HepG2 (cell line): ENCODE measurements around the gene SYNGR4. TPM values are rescaled to one million over a fixed set of nuclear protein-coding genes. Genes with fewer than 3 reads are reported as not detected.

ENCODE experiments used
- ATAC-seq: fragments of 200-7000 bp; cut with Tn5 transposase; 3 replicates; pipeline ENCODE4 v1.9.1; 2020; ENCODE audit warnings: mild to moderate bottlenecking, moderate library complexity
- BruUV-seq: library from RNA; stranded (reverse); fragments of 400-500 nt; replicated peaks from 2 replicates; lab custom pipeline; 2021; lab: Mats Ljungman, UMichigan
- CTCF ChIA-PET: fragments of 300-600 bp; formaldehyde crosslinking; extraction: SDS; loops from one replicate; lab custom pipeline; 2021; ENCODE audit warnings: low total read pairs, inconsistent platforms, low intra/inter-chr PET ratio; lab: Yijun Ruan, JAX
- POLR2A ChIA-PET: fragments of 350-600 bp; sonication (Branson Sonifier 250); formaldehyde crosslinking; loops from one replicate; lab custom pipeline; 2020; ENCODE audit warnings: antibody characterized with exemption, inconsistent platforms; lab: Yijun Ruan, JAX
- DNase-seq: peaks from one replicate; pipeline ENCODE4 v3.0.0-alpha.2; 2015; ENCODE audit warnings: low spot score
- FAIRE-seq: peaks from 3 replicates; lab custom pipeline; 2011; peaks lifted over from hg19 to GRCh38; lab: Jason Lieb, UNC
- H2AFZ ChIP-seq: one replicate; pipeline ENCODE4 v1.6.1; 2011; ENCODE audit warnings: low read length, inconsistent platforms
- H3K27ac ChIP-seq: fragments of 300-600 bp; 3 replicates; pipeline ENCODE4 v1.8.0; 2011; ENCODE audit warnings: mixed run types, mild to moderate bottlenecking, mixed read lengths, low read length, inconsistent platforms; ENCODE audit not compliant: insufficient read depth; ENCODE audit errors: extremely low read length
- H3K27me3 ChIP-seq, 2 experiments: fragments of 200-600 bp in 1 of 2; 2 replicates in 1 of 2; 3 replicates in 1 of 2; pipeline versions ENCODE4 v1.6.0 to v1.8.0; 2011; ENCODE audit warnings: low read length in 2 of 2, mild to moderate bottlenecking in 2 of 2, moderate library complexity in 2 of 2, inconsistent platforms in 1 of 2; ENCODE audit not compliant: insufficient read depth in 2 of 2, control insufficient read depth in 1 of 2
- H3K36me3 ChIP-seq, 2 experiments: fragments of 200-600 bp in 1 of 2; replicated peaks in 1 of 2; 2 replicates in 1 of 2; 3 replicates in 1 of 2; pipeline versions ENCODE4 v1.5.1 to v1.8.0; 2011; ENCODE audit warnings: low read length in 2 of 2, inconsistent platforms in 1 of 2; ENCODE audit not compliant: insufficient read depth in 2 of 2, control insufficient read depth in 1 of 2
- H3K4me1 ChIP-seq: 2 replicates; pipeline ENCODE4 v1.5.1; 2012; ENCODE audit warnings: low read length, inconsistent platforms; ENCODE audit not compliant: insufficient read depth
- H3K4me2 ChIP-seq: 2 replicates; pipeline ENCODE4 v1.6.0; 2011; ENCODE audit warnings: low read depth, low read length, inconsistent platforms
- H3K4me3 ChIP-seq, 3 experiments: fragments of 200-600 bp in 1 of 3; sonication (generic), shearing (Covaris generic) in 1 of 3; replicated peaks in 1 of 3; 2 replicates each; pipeline ENCODE4 v1.5.1; 2011 to 2016; ENCODE audit warnings: low read length in 3 of 3, inconsistent platforms in 2 of 3, low read depth in 2 of 3, mild to moderate bottlenecking in 2 of 3, control low read depth in 1 of 3, mixed read lengths in 1 of 3; ENCODE audit not compliant: insufficient read depth in 1 of 3
- H3K79me2 ChIP-seq: one replicate; pipeline ENCODE4 v1.6.1; 2011; ENCODE audit warnings: low read length, inconsistent platforms; ENCODE audit not compliant: insufficient read depth
- H3K9ac ChIP-seq: 2 replicates; pipeline ENCODE4 v1.6.0; 2011; ENCODE audit warnings: mild to moderate bottlenecking, low read depth, low read length, inconsistent platforms; ENCODE audit not compliant: insufficient read depth
- H3K9me3 ChIP-seq: 2 replicates; pipeline ENCODE4 v1.5.1; 2012; ENCODE audit warnings: mild to moderate bottlenecking, low read length
- H4K20me1 ChIP-seq: 2 replicates; pipeline ENCODE4 v1.6.0; 2011; ENCODE audit warnings: inconsistent platforms, mild to moderate bottlenecking, low read length, moderate library complexity; ENCODE audit not compliant: insufficient read depth
- CBX5 ChIP-seq: sonication (generic); formaldehyde crosslinking; IDR thresholded peaks from 2 replicates; pipeline ENCODE4 v1.4.0; 2020; ENCODE audit warnings: missing genetic modification reagents, borderline replicate concordance
- HHEX ChIP-seq: IDR thresholded peaks from 2 replicates; pipeline ENCODE4 v1.6.1; 2016; ENCODE audit warnings: control low read depth
- IRF2 ChIP-seq: IDR thresholded peaks from 2 replicates; pipeline ENCODE4 v1.6.1; 2018; ENCODE audit warnings: missing genetic modification reagents, missing compliant biosample characterization
- IRF9 ChIP-seq: sonication (generic); formaldehyde crosslinking; IDR thresholded peaks from 2 replicates; pipeline ENCODE4 v1.8.0; 2022; ENCODE audit warnings: missing genetic modification reagents, mild to moderate bottlenecking, borderline replicate concordance
- MIER3 ChIP-seq: IDR thresholded peaks from 2 replicates; pipeline ENCODE4 v1.6.1; 2016; ENCODE audit warnings: missing compliant biosample characterization, borderline replicate concordance
- NFE2L1 ChIP-seq: sonication (generic); formaldehyde crosslinking; IDR thresholded peaks from 2 replicates; pipeline ENCODE4 v1.4.0; 2020; ENCODE audit warnings: missing genetic modification reagents, mild to moderate bottlenecking, borderline replicate concordance
- SKI ChIP-seq: fragments of 450-650 bp; IDR thresholded peaks from one replicate; pipeline ENCODE4 v1.6.1; 2018; ENCODE audit warnings: mild to moderate bottlenecking; ENCODE audit not compliant: partially characterized antibody
- SPEN ChIP-seq: sonication (generic); formaldehyde crosslinking; IDR thresholded peaks from 2 replicates; pipeline ENCODE4 v1.5.1; 2020; ENCODE audit warnings: low read depth, mild to moderate bottlenecking, missing genetic modification reagents
- ZBTB46 ChIP-seq: sonication (generic); formaldehyde crosslinking; IDR thresholded peaks from 2 replicates; pipeline ENCODE4 v1.4.0; 2020; ENCODE audit warnings: mild to moderate bottlenecking, missing genetic modification reagents, borderline replicate concordance
- ZFP36L2 ChIP-seq: sonication (generic); formaldehyde crosslinking; IDR thresholded peaks from 2 replicates; pipeline ENCODE4 v1.4.0; 2020; ENCODE audit warnings: missing genetic modification reagents
- ZKSCAN8 ChIP-seq: IDR thresholded peaks from 2 replicates; pipeline ENCODE4 v1.6.1; 2016; ENCODE audit warnings: borderline replicate concordance, missing genetic modification reagents, missing compliant biosample characterization
- ZNF281 ChIP-seq: sonication (generic); formaldehyde crosslinking; IDR thresholded peaks from 2 replicates; pipeline ENCODE4 v1.4.0; 2020; ENCODE audit warnings: missing genetic modification reagents, borderline replicate concordance
- ZNF557 ChIP-seq: sonication (generic); formaldehyde crosslinking; IDR thresholded peaks from 2 replicates; pipeline ENCODE4 v1.4.0; 2020; ENCODE audit warnings: missing genetic modification reagents
- WGBS: methylation state at CpG from one replicate; pipeline ENCODE4 v1.1.6; 2017; ENCODE audit warnings: low lambda C conversion rate; 5-methylcytosine and 5-hydroxymethylcytosine counted together
- in situ Hi-C: cut with HindIII; loops from 2 replicates; pipeline ENCODE4 v1.10.0; 2017; ENCODE audit warnings: low pct_unique_long_range_greater_than_20kb; ENCODE audit not compliant: extremely low pct_ligation_motif_present
- intact Hi-C: fragments of 100-400 bp; cut with micrococcal nuclease; formaldehyde crosslinking; loops from one replicate; pipeline ENCODE4 v1.10.0; 2022; ENCODE audit not compliant: unreplicated experiment
- polyA plus RNA-seq, 8 experiments: library from polyadenylated mRNA; depleted of rRNA in 3 of 8; stranded (reverse) in 7 of 8; unstranded in 1 of 8; fragments of >200 nt; fragmentation: Illumina TruSeq in 4 of 8; extraction: Trizol in 4 of 8; gene quantifications; 2 replicates each; pipeline versions ENCODE4 v1.2.1 to v1.2.3, GENCODE V29; 2011 to 2016; ENCODE audit warnings: low read depth in 4 of 8, missing spikeins in 1 of 8, mixed read lengths in 1 of 8; ENCODE audit not compliant: insufficient read depth in 1 of 8
- total RNA-seq, 5 experiments: library from RNA; depleted of rRNA; stranded (reverse); fragments of >200 nt; fragmentation: Illumina TruSeq; extraction: Trizol; gene quantifications; 2 replicates each; pipeline ENCODE4 v1.2.3, GENCODE V29; 2016; ENCODE audit warnings: low read depth in 1 of 5
- TF ChIP-seq, protein P1 (sequence below), 2 experiments: sonication (generic) in 1 of 2; formaldehyde crosslinking in 1 of 2; IDR thresholded peaks; 2 replicates each; pipeline versions ENCODE4 v1.4.0 to v1.6.1; 2018 to 2020; ENCODE audit warnings: missing genetic modification reagents in 2 of 2, borderline replicate concordance in 1 of 2, low read depth in 1 of 2, mild to moderate bottlenecking in 1 of 2, missing biosample characterization in 1 of 2

SYNGR4 gene
- total and polyA plus RNA-seq, 2 of the 13 experiments (the other 11 are each of a cell fraction or from before 2014, with no cell fraction given): not detected

DNA sequence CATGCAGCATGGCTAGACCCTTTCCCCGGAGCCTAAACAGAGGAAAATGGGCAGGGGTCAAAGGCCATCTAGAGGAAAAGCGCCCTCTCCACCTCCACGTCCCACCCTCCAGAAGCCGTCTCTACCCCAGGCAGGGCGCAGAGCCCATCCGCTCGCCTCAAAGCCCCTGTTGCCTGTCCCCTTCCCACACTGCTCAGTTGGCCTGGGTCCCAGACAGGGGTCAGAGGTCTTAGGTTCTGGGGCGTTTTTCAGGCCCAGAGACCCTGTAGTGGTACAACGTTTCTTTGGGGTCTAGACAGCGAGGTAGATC lies 712 bp upstream of the SYNGR4 start:
- DNase-seq (no peak), ATAC-seq (peak; percentile 59), FAIRE-seq (no peak)
- H3K4me3 ChIP-seq: peak overlapping the region; percentile 47 to 86 (median 71)
- H3K79me2 ChIP-seq: no peaks in the 10 kb centered on the region
- no peak overlapping the region for H2AFZ ChIP-seq
- peaks cover 40% of the 10 kb centered on the region for H3K4me1 ChIP-seq
- peak overlapping the region; percentile 99 for H3K4me2 ChIP-seq
- 7% methylated on average over 3 of the region's 10 CpGs for WGBS
- ChIA-PET POLR2A (interaction anchor here (0.6 to 2.7 kb wide), 16 partner anchors 9 to 256 kb away, joined by 3 to 107 read pairs (median 6); partner anchors contain the start of genes EMP3, GRIN2D, KDELR1 and RPL18), CTCF (interaction anchor here (1.4 kb wide), 1 partner anchor 13 kb away, joined by 4 read pairs; no protein-coding TSS in a partner anchor)
- TSS peak; percentile 91 for BruUV-seq
- no peaks in the 10 kb centered on the region for H3K9me3 ChIP-seq
- intact Hi-C loops: no loop called here
- in situ Hi-C loops: no loop called here
- no peaks in the 10 kb centered on the region for H4K20me1 ChIP-seq
- H3K9ac ChIP-seq: peak overlapping the region; percentile 96
- H3K27ac ChIP-seq: peak overlapping the region; percentile 96
- peaks cover 0 to 2% of the 10 kb centered on the region in 2 experiments; a peak in 1 of 5 replicates for H3K36me3 ChIP-seq
- H3K27me3 ChIP-seq: no peaks in the 10 kb centered on the region
- peak; percentile 92 for TF ChIP-seq ZNF557 (CRISPR knock-in tag)
- TF ChIP-seq ZBTB46 (CRISPR knock-in tag): no peak
- no peak for TF ChIP-seq SKI
- TF ChIP-seq MIER3 (CRISPR knock-in tag): no peak
- no peak for TF ChIP-seq ZFP36L2 (CRISPR knock-in tag)
- TF ChIP-seq HHEX: no peak
- TF ChIP-seq ZKSCAN8 (CRISPR knock-in tag): no peak
- TF ChIP-seq, protein P1, sequence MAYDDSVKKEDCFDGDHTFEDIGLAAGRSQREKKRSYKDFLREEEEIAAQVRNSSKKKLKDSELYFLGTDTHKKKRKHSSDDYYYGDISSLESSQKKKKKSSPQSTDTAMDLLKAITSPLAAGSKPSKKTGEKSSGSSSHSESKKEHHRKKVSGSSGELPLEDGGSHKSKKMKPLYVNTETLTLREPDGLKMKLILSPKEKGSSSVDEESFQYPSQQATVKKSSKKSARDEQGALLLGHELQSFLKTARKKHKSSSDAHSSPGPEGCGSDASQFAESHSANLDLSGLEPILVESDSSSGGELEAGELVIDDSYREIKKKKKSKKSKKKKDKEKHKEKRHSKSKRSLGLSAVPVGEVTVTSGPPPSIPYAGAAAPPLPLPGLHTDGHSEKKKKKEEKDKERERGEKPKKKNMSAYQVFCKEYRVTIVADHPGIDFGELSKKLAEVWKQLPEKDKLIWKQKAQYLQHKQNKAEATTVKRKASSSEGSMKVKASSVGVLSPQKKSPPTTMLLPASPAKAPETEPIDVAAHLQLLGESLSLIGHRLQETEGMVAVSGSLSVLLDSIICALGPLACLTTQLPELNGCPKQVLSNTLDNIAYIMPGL (CRISPR knock-in tag; IDR thresholded peaks at IDR 0.05; ENCODE audit: borderline replicate concordance in 1 of 2, low read depth in 1 of 2): peak in 1 of 2 experiments; percentile 37; a peak in 1 of 4 replicates
- no peak; the same call in 1 of the 2 replicates for TF ChIP-seq SPEN (CRISPR knock-in tag)
- peak; percentile 58; the same call in 1 of the 2 replicates for TF ChIP-seq NFE2L1 (CRISPR knock-in tag)
- no peak for TF ChIP-seq IRF2
- TF ChIP-seq ZNF281 (CRISPR knock-in tag): no peak
- no peak for TF ChIP-seq IRF9
- TF ChIP-seq CBX5: no peak; the same call in 1 of the 2 replicates
